Common myeloid progenitor, CD34-positive (primary cell): ENCODE data around the gene DIDO1.
A peak's percentile ranks its signal among the peaks of the same experiment; 100 is the strongest.

Experiments
- CTCF ChIA-PET: fragments of 350-600 bp; sonication (Branson Sonifier 250); formaldehyde crosslinking; loops from one replicate; lab custom pipeline; 2021; ENCODE audit warnings: antibody characterized with exemption; lab: Charles Lee
- POLR2A ChIA-PET: fragments of 350-600 bp; sonication (Branson Sonifier 250); formaldehyde crosslinking; loops from one replicate; lab custom pipeline; 2021; ENCODE audit warnings: antibody characterized with exemption; lab: Charles Lee
- DNase-seq, 3 donors: peaks; one replicate each; pipeline versions ENCODE4 v3.0.0 to v3.0.0-alpha.2; 2013
- H3K27ac ChIP-seq, 2 experiments: 1 replicate in 1 of 2; 2 replicates in 1 of 2; pipeline ENCODE4 v1.7.0; 2013; ENCODE audit warnings: inconsistent platforms in 2 of 2, low read length in 2 of 2, mild to moderate bottlenecking in 2 of 2, low read depth in 1 of 2, moderate library complexity in 1 of 2; ENCODE audit not compliant: severe bottlenecking in 2 of 2, insufficient read depth in 1 of 2, poor library complexity in 1 of 2
- H3K27me3 ChIP-seq, 5 experiments: replicated peaks in 2 of 5; 1 replicate in 3 of 5; 2 replicates in 2 of 5; pipeline versions ENCODE4 v1.6.1 to v1.7.0; 2013; ENCODE audit warnings: low read length in 4 of 5, mild to moderate bottlenecking in 2 of 5, moderate library complexity in 2 of 5, inconsistent platforms in 1 of 5; ENCODE audit not compliant: insufficient read depth in 5 of 5, control insufficient read depth in 4 of 5
- H3K36me3 ChIP-seq, 4 experiments: 1 replicate in 2 of 4; 2 replicates in 2 of 4; pipeline versions ENCODE4 v1.6.1 to v1.7.0; 2013; ENCODE audit warnings: low read length in 3 of 4, control low read depth in 1 of 4, mild to moderate bottlenecking in 1 of 4; ENCODE audit not compliant: control insufficient read depth in 4 of 4, insufficient read depth in 4 of 4
- H3K4me1 ChIP-seq, 4 experiments: 1 replicate in 3 of 4; 2 replicates in 1 of 4; pipeline versions ENCODE4 v1.6.1 to v1.7.1; 2013; ENCODE audit warnings: low read length in 3 of 4, mild to moderate bottlenecking in 3 of 4, control low read depth in 1 of 4, inconsistent platforms in 1 of 4, moderate library complexity in 1 of 4; ENCODE audit not compliant: control insufficient read depth in 4 of 4, insufficient read depth in 4 of 4; ENCODE audit errors: control extremely low read depth in 1 of 4
- H3K4me3 ChIP-seq, 7 experiments: 1 replicate in 4 of 7; 2 replicates in 3 of 7; pipeline versions ENCODE4 v1.5.1 to v1.7.0; 2013; ENCODE audit warnings: mild to moderate bottlenecking in 7 of 7, low read length in 6 of 7, moderate library complexity in 6 of 7, inconsistent platforms in 2 of 7, low read depth in 2 of 7, control low read depth in 1 of 7; ENCODE audit not compliant: insufficient read depth in 4 of 7, control insufficient read depth in 1 of 7; ENCODE audit errors: extremely low read depth in 1 of 7
- H3K9me3 ChIP-seq, 5 experiments: 1 replicate in 4 of 5; 2 replicates in 1 of 5; pipeline versions ENCODE4 v1.6.1 to v1.7.1; 2013; ENCODE audit warnings: low read length in 4 of 5, mild to moderate bottlenecking in 2 of 5, inconsistent platforms in 1 of 5, low read depth in 1 of 5, moderate library complexity in 1 of 5; ENCODE audit not compliant: control insufficient read depth in 4 of 5, insufficient read depth in 2 of 5; ENCODE audit errors: control extremely low read depth in 1 of 5
- WGBS: methylation state at CpG from one replicate; pipeline ENCODE4 v1.1.5; 2013; ENCODE audit not compliant: insufficient coverage; 5-methylcytosine and 5-hydroxymethylcytosine counted together

Gene DIDO1

GRCh38 chr20:62906209-62906608, 20.1 kb downstream of the DIDO1 start:
- no peak overlapping the region for H3K4me3 ChIP-seq
- CTCF ChIA-PET, result interaction anchor here (1.4 to 7.7 kb wide), 3 partner anchors 12 to 20 kb away, joined by 4 to 89 read pairs (median 41); partner anchors contain the start of gene DIDO1
- H3K4me1 ChIP-seq, result no peaks in the 10 kb centered on the region
- POLR2A ChIA-PET, result no interaction called here
- peaks cover 18 to 99% (median 83%) of the 10 kb centered on the region in 4 experiments for H3K36me3 ChIP-seq
- no peaks in the 10 kb centered on the region for H3K9me3 ChIP-seq
- no peak overlapping the region for H3K27ac ChIP-seq
- 95% methylated on average over 16 of the region's 16 CpGs for WGBS
- DNase-seq, result no peak
- H3K27me3 ChIP-seq, result no peaks in the 10 kb centered on the region

GRCh38 chr20:62905536-62906117, 20.7 kb downstream of the DIDO1 start:
- H3K9me3 ChIP-seq, result no peaks in the 10 kb centered on the region
- DNase-seq, result no peak
- H3K27me3 ChIP-seq, result no peaks in the 10 kb centered on the region
- WGBS, result 98% methylated on average over 17 of the region's 17 CpGs
- H3K4me3 ChIP-seq, result no peak overlapping the region
- H3K27ac ChIP-seq, result no peak overlapping the region
- H3K4me1 ChIP-seq, result peaks cover 0 to under 1% (median under 1%) of the 10 kb centered on the region in 4 experiments
- POLR2A ChIA-PET, result no interaction called here
- CTCF ChIA-PET, result interaction anchor here (7.7 kb wide), 1 partner anchor 12 kb away, joined by 89 read pairs; no protein-coding TSS in a partner anchor
- H3K36me3 ChIP-seq, result peaks cover 18 to 95% (median 81%) of the 10 kb centered on the region in 4 experiments

GRCh38 chr20:62902926-62903615, 23.2 kb downstream of the DIDO1 start:
- H3K9me3 ChIP-seq, result no peaks in the 10 kb centered on the region
- H3K27ac ChIP-seq, result no peak overlapping the region
- no peak overlapping the region for H3K4me3 ChIP-seq
- peaks cover 13 to 77% (median 59%) of the 10 kb centered on the region in 4 experiments for H3K36me3 ChIP-seq
- H3K27me3 ChIP-seq, result no peaks in the 10 kb centered on the region
- DNase-seq, result no peak
- no CpG with 5 or more reads among the region's 7 CpGs for WGBS
- POLR2A ChIA-PET, result interaction anchor here (1.1 to 1.2 kb wide), 2 partner anchors 11 to 12 kb away, joined by 3 to 4 read pairs; no protein-coding TSS in a partner anchor
- CTCF ChIA-PET, result interaction anchor here (0.9 to 8.4 kb wide), 14 partner anchors 9 to 106 kb away, joined by 3 to 155 read pairs (median 4); partner anchors contain the start of gene DIDO1
- peaks cover 0 to 15% (median 8%) of the 10 kb centered on the region in 4 experiments for H3K4me1 ChIP-seq

- no peak for DNase-seq
- H3K9me3 ChIP-seq, result no peaks in the 10 kb centered on the region
- 100% methylated on average over 6 of the region's 11 CpGs for WGBS
- POLR2A ChIA-PET, result interaction anchor here (0.7 to 1.5 kb wide), 4 partner anchors 9 to 17 kb away, joined by 3 to 4 read pairs (median 4); no protein-coding TSS in a partner anchor
- H3K27ac ChIP-seq, result no peak overlapping the region
- CTCF ChIA-PET, result interaction anchor here (0.6 to 8.4 kb wide), 13 partner anchors 11 to 650 kb away, joined by 3 to 155 read pairs (median 8); partner anchors contain the start of genes BHLHE23 and DIDO1
- H3K4me3 ChIP-seq, result no peak overlapping the region
- H3K4me1 ChIP-seq, result peaks cover 0 to 15% (median 8%) of the 10 kb centered on the region in 4 experiments
- H3K27me3 ChIP-seq, result no peaks in the 10 kb centered on the region
- peaks cover 13 to 76% (median 52%) of the 10 kb centered on the region in 4 experiments for H3K36me3 ChIP-seq
These were observed 24.4 kb downstream of the DIDO1 start for GRCh38 chr20:62901891-62902290.

- H3K27me3 ChIP-seq, result no peaks in the 10 kb centered on the region
- H3K4me3 ChIP-seq, result no peak overlapping the region
- WGBS, result 89% methylated on average over 16 of the region's 20 CpGs
- H3K4me1 ChIP-seq, result peaks cover 0 to 15% (median 8%) of the 10 kb centered on the region in 4 experiments
- no peak overlapping the region for H3K27ac ChIP-seq
- H3K9me3 ChIP-seq, result no peaks in the 10 kb centered on the region
- POLR2A ChIA-PET, result interaction anchor here (0.6 to 1.5 kb wide), 2 partner anchors 18 to 59 kb away, joined by 3 to 4 read pairs; no protein-coding TSS in a partner anchor
- peak; percentile 34 to 65 (median 54) for DNase-seq
- CTCF ChIA-PET, result interaction anchor here (1.0 to 8.4 kb wide), 17 partner anchors 8 to 108 kb away, joined by 3 to 155 read pairs (median 8); partner anchors contain the start of genes BHLHE23 and DIDO1
- peaks cover 10 to 76% (median 51%) of the 10 kb centered on the region in 4 experiments for H3K36me3 ChIP-seq
These were observed 25.4 kb downstream of the DIDO1 start for GRCh38 chr20:62900692-62901584.

GRCh38 chr20:62900052-62900691, 26.1 kb downstream of the DIDO1 start:
- peaks cover 0 to 15% (median 8%) of the 10 kb centered on the region in 4 experiments for H3K4me1 ChIP-seq
- no peak overlapping the region for H3K27ac ChIP-seq
- no peaks in the 10 kb centered on the region for H3K9me3 ChIP-seq
- WGBS, result 2% methylated on average over 9 of the region's 11 CpGs
- peak; percentile 77 to 91 (median 89) for DNase-seq
- ChIA-PET POLR2A (interaction anchor here (0.9 kb wide), 1 partner anchor 14 kb away, joined by 3 read pairs; no protein-coding TSS in a partner anchor), CTCF (interaction anchor here (0.9 to 8.4 kb wide), 19 partner anchors 9 to 125 kb away, joined by 3 to 155 read pairs (median 8); partner anchors contain the start of gene DIDO1)
- peaks cover 10 to 75% (median 50%) of the 10 kb centered on the region in 4 experiments for H3K36me3 ChIP-seq
- no peaks in the 10 kb centered on the region for H3K27me3 ChIP-seq
- peak overlapping the region in 1 of 7 experiments; percentile 45 for H3K4me3 ChIP-seq
